Lower leg skin (tissue), 3 donors: ENCODE data around the gene EEF1E1.

ENCODE experiments used
- CTCF ChIP-seq, 3 donors: fragments of 450-650 bp; IDR thresholded peaks; one replicate each; pipeline ENCODE4 v1.5.1; 2016; ENCODE audit warnings: antibody characterized with exemption in 3 of 3, mild to moderate bottlenecking in 3 of 3, moderate library complexity in 2 of 3
- POLR2A ChIP-seq, 2 donors: fragments of 450-650 bp; IDR thresholded peaks; one replicate each; pipeline ENCODE4 v1.6.1; 2016 to 2017; ENCODE audit warnings: antibody characterized with exemption in 2 of 2, mild to moderate bottlenecking in 1 of 2, moderate library complexity in 1 of 2

DNA sequence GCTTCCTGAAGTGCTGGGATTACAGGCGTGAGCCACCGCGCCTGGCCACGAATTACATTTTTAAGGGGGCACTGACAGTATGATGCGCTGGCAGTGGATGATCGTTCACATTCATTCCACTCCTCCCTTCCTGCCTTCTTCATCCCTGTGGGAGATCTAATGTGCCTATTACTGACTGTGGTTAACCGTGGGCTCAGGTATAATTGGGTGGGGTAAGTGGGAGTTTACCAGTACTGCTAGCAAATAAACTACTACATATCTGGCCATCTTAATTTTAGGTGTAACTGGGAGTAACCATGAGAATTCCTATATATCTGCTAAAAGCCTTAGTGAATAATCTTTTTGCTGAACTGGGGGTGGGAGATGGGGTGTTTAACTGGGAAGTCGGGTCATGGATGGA, 31.6 kb downstream of the EEF1E1 start:
- TF ChIP-seq CTCF (IDR thresholded peaks at IDR 0.05) = no peak
- TF ChIP-seq POLR2A (IDR thresholded peaks at IDR 0.05) = no peak
